DOHH2 (cell line): Measurements from ENCODE around the gene ITGA11.

Source experiments
- CTCF ChIP-seq: fragments of 200-600 bp; sonication (generic); IDR thresholded peaks from one replicate; pipeline ENCODE4 v1.5.1; 2014; ENCODE audit warnings: antibody characterized with exemption, mild to moderate bottlenecking, low read depth, low read length; ENCODE audit not compliant: poor library complexity, severe bottlenecking
- EZH2phosphoT487 ChIP-seq: fragments of 200-600 bp; sonication (generic); IDR thresholded peaks from 2 replicates; pipeline ENCODE4 v1.6.1; 2017; ENCODE audit warnings: borderline replicate concordance, mild to moderate bottlenecking, antibody characterized with exemption, low read length, moderate library complexity, mixed read lengths

DNA sequence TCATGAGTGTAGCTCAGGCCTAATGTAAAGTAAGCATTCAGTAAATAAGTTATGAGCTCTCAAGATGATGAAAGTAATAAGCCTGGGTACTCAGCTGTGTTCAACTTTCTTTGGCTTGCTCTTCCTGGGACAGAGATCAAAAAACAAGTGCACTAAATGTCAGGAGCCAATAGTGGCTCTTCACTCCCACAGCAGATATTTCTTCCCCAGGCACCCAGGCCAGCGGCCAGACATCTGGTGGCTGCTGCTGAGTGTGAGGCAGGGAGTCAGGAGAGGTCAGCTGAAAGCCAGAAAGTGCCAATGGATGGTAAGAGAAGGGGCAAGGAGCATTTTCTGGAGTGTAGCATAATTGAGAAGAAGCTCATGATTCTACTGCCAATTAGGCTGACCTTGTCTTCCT, 18.2 kb upstream of the ITGA11 start:
- TF ChIP-seq CTCF (no peak), EZH2phosphoT487 (no peak)
